AG20443 (cell line): ENCODE data around the gene ATXN10.
"Not testable (repeated sequence)": the region's sequence is repeated elsewhere in the genome, so short reads cannot be mapped to it uniquely, and the experiment has no call there.

ENCODE experiments used
- DNase-seq: peaks from one replicate; pipeline ENCODE4 v3.0.0; 2012; ENCODE audit warnings: low spot score, mixed read lengths

ATXN10 gene

DNA sequence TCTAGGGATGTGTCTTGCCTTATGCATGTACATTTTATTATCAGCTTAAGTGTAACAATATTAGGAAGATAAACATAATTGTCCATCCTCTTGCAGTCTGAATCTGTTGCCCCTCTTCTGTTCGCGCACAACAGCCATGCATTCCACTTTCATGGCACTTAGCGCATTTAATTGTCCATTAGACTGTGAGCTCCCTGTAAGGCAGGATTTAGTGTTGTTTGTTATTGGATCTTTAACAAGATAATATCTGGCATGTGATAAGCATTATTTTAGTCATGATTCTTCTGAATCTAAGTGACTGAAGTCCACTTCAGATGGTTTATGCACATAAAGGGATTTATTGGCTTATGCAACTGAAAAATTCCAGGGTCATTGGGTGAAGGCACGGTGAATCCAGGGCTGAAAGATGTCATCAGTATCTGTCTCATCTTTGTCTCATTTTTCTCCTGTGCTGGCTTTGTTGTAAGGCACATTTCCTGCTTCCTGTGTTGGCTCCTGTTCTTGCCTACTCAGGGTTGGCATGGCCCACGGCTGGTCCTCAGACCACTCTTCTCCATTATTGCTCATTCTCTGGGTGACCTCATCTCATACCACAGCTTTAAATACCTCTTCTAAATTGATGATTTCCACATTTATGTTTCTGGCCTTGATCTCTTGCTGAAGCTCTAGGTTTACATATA, 37.6 kb downstream of the ATXN10 start:
- DNase-seq = peak; percentile 70

DNA sequence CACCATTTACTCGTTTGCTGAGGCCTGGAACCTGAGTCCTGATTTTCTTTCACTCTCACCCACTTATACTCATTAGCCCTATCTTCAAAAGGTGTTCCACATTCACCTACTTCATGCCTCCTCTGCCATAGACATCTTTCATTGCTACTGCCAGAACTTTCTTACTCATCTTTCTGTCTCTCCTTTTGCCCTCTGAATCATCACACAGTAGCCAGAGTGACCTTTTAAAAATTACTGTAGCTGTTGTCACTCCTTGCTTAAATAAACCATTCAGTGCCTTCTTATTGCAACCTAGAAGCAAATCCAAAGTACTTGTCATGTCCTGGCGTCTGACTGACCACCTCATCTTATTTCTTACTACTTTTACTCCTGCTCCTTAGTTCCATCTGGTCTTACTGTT, 38.2 kb downstream of the ATXN10 start:
- peak; percentile 44 for DNase-seq

DNA sequence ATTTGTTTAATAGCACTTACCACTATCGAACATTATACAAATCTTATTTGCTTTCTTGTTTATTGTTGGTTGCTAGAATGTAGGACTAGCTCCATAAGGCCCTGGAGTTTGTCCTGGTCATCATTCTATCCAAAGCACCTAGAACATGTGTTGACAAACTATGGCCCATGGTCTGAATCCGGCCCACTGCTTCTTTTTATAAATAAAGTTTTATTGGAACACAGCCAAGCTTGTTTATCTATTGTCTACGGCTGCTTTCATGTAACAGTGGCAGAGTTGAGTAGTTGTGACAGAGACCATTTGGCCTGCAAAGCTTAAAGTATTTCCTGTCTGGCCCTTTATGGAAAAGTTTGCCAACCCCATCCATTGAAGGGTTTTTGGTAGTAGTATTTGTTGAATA, 38.8 kb downstream of the ATXN10 start:
- no peak for DNase-seq

DNA sequence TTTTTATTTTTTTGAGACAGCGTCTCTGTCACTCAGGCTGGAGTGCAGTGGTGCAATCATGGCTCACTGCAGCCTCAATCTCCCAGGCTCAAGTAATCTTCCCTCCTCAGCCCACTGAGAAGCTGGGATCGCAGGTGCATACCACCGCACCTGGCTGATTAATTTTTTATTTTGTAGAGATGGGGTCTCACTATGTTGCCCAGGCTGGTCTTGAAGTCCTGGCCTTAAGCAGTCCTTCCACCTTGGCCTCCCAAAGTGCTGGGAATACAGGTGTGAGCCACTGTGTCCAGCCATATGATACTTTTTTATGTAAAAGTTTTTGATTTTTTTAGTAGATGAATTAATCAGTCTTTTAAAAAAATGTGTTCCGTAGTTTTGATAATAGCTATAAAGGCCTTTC, 42.8 kb downstream of the ATXN10 start:
- DNase-seq = not testable (repeated sequence)

DNA sequence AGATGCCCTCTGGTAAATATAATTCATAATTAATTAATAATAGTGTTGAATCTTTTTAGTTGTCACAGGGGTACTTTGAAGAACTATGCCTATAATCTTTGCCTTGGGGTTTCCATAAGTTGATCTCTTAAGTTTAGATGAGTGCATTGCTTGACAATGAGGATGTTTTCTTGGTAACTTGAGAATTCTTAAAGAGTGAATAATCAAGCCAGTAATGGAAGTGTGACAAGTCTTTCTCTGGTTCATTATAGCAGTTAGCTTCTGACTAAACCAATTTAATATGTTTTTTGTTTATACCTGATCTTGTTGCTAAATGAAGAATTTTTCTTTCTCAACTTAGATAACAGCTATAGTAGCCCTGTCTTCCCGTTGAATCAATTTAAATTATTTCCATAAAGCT, 46.2 kb downstream of the ATXN10 start:
- DNase-seq = peak; percentile 38

DNA sequence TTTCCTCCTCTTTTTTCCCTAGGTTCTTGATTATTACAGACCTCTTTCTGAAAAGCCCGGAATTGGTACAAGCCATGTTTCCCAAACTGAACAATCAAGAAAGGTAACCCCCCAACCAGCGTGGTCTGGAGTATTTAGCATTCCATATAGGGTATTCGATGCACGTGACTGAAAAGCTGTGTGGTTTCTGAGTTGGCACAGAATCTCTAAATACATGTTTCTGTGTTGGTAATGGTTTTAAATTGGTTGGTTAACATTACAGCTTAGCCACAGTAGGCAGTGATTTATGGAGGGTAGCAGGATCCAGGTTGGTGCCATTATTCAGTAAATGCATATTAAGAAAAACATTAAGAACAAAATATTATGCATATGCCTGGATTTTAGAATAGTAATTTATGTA, 46.8 kb downstream of the ATXN10 start:
- DNase-seq = no peak

DNA sequence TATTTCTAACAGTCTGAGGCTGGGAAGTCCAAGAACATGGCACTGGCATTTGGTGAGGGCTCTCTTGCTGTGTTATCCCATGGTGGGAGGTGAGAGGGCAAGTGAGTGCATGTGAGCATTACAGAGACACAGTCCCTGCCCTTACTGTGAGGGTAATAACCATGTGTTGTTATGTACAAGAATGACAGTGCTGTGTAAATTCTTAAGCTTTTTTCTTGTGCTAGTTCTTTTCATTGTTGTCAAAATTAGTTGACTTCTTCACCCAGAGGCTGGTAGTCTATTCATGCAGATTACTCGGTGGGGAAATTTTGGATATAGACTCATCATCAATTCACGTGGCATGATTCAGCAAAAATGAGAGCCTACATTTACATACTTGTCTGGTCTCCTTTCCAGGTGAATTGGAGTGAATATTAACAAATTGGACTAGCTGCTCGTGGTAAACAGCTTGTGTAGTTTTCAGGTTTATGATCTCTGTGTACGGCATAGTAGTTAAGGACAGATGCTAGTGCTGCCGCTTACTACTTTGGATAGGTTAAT, 49.3 kb downstream of the ATXN10 start:
- DNase-seq = no peak

DNA sequence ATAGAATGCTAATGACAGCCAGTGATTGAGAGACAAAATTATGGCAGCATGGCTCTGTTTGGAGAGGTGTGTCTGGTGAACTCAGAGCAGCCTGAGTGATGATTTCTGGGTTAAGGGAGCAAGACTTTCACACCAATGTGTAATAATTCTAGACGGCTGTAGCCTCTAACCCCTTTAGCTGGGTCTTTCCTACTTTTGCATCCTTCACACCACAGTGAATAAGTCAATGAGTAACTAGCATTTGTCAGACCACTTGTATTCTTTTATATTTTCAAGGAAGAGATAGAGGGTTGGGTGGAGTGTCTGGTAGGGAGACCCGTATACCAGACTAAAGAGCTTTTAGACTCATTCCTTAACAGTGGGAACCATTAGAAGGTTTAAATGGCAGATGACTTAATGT, 50.4 kb downstream of the ATXN10 start:
- no peak for DNase-seq

DNA sequence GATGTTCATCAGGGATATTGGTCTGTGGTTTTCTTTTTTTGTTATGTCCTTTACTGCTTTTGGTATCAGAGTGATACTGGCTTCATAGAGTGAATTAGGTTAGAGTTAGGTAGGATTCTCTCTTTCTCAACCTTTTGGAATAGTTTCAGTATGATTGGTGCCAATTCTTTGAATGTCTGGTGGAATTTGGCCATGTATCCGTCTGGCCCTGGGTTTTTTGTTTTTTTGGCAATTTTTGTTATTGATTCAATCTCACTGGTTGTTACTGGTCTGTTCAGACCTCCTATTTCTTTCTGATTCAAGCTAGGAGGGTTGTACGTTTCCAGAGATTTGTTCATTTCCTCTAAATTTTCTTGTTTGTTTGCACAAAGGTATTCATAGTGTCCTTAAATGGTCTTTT, 54.4 kb downstream of the ATXN10 start:
- no peak for DNase-seq

DNA sequence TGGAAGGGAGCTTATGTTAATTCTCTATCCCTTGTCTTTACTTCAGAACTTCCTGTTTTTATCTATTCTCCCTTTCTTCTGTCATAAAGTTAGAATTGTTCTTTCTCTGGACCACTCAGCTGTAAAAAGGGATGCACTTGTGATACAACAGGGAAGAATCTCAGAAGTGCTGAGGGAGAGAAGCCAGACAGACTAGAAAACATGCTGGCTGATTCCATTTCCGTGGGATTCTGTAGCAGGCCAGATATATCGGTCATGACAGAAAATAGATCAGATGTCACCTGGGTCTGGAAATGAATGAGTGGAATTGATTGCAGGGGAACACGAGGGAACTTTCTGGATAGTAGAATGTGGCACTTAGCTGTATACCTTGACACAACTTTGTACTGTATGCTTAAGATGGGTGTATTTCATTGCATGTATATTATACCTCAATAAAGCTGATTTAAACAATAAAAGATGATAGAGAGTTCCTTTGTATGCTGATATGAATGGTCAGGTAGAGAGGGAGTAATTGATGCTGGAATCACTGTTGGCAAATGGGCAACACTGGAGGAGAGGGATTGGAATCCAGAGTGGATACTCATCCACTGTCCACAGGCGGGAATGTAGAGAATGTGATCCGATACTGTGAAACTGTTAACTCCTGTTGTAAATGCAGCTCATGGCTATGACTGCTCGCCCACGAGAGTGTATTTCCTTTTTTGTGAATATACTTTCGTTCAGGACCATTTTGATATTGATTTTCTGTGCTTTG, 59.6 kb downstream of the ATXN10 start:
- DNase-seq = peak; percentile 17

DNA sequence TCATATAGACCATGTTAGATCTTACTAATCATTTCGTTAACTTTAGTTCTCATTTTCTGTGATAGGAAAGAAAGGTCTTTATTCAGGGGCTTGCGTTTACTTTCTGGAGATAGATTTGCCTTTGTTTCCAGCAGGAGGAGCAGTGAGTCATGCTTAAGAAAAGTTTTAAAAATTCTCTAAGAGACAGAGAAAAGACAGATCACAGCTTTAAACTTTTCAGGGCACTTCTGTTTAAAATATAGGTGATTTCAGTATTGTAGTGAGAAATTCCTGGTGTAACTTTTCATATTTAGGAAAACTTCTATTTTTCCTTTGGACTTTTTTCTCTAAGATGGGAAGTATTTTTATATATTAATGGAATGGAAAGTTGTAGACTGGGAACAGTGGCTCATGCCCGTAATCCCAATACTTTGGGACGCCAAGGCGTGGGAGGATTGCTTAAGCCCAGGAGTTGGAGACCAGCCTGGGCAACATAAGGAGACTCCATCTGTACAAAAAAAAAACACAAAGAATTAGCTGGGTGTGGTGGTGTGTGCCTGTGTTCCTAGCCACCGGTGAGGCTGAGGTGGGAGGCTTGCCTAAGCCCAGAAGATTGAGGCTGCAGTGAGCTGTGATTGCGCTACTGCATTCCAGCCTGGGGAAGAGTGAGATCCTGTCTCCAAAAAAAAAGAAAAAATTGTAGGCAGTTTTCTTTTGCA, 60.3 kb downstream of the ATXN10 start:
- DNase-seq = no peak

DNA sequence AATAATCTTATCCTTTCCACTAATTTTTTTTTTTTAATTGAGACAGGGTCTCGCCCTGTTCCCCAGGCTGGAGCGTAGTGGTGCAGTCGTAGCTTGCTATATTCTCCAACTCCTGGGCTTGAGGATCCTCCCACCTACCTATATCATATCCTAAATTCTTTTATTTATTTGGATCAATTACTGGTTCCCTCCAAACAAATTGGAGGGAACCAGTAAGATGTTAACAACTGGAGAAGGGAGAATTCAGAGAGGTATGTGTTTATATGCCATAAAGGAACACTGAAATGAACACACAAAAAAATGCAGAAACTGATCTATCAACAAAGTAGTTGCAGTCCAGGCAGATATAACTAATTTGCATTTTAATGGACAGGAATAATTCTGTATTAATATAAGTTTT, 63.6 kb downstream of the ATXN10 start:
- DNase-seq = no peak

DNA sequence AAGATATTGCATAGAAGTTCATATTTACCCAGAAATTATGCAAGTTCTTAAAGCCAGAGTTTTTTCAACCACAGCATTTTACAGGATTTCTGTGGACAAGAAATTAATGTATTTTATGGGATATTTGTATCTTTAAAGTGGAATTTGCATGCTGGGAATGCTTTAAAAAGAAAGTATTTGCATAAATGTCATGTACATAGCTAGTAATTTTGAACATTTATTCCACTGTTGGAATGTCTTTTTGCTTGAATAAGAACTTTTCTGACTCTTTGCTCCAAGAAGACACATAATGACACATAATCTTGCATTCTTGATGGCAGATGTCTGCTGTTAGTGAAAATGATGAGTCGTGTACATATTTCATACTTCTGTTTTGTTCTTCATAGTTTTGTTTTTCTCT, 66.6 kb downstream of the ATXN10 start:
- no peak for DNase-seq

DNA sequence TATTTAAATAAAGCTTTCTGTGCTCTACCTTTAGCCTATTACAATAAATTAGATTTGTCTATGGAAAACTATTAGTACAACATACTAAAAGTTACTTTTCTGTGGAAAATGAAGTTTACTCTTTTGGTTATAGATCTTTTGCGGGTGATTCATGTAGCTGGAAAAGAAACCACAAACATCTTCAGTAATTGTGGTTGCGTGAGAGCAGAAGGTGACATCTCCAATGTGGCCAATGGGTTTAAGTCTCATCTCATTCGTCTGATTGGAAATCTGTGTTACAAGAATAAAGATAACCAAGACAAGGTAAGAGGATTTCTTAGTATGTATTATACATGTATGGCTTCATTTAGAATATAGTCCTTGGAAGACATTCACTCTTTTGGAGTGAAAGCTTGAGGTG, 68.6 kb downstream of the ATXN10 start:
- DNase-seq = no peak

DNA sequence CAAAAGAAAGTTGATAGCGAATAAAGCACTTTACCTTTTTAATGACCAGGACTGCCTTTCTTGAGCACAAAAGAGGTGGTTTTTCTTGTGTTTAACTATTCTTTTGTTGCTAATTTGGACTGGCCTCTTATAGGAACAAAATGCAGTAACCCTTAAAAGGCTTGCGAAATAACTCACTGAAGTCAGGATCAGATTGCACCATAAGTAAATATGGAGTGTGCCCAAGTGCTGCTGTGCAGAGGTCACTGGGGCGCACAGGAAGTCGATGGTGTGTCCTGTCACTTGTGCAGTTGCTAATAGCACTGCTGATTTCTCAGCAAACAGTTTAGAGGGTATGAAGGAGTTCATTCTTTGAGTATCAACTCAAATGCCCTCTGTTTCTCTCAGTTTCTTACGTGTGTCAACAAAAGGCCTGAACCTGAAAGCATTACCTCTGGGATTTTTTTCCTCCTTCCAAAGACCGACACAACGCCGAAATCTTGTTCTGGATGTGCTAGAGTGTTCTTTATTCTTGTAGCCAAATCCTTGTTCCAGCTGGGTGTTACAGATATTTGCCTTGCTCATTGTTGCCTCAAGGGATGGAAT, 71.3 kb downstream of the ATXN10 start:
- no peak for DNase-seq

DNA sequence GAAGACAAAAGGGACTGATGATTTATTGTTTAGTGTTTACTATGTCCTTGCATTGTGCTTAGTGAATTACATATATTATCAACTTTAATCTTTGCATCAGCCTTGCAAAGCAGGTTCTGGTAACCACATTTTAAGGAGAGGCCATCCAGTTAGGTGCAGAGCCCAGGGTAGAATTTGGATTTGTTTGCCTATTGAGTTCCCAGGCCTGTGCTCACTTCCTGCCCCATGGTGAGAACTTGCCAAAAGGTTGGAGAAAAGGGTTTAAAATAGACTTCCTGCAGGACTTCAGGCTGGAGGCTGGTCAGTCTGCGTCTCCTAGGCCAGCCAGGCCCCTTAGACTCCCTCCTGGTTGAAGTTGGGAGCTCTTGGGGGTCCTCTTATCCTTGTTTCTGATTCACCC, 72.1 kb downstream of the ATXN10 start:
- no peak for DNase-seq

DNA sequence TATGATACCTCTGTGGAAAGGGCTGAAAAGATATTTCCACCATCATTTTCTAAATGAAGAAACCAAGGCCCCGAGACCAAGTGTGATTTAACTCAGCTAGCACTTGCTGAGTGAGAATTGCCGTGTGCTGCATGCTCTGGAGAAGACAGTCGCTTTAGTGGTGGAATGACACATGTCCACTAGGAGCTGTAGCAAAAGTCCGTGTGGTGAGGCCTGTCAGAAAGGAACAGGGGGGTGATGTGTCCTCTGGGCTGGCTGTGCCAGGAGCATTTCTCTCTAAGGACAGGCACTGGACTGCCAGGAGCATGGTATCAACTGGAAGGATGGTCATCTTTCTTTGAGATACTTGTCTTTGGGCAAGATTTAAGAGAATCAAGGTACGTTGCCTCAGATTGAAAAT, 72.8 kb downstream of the ATXN10 start:
- no peak for DNase-seq

DNA sequence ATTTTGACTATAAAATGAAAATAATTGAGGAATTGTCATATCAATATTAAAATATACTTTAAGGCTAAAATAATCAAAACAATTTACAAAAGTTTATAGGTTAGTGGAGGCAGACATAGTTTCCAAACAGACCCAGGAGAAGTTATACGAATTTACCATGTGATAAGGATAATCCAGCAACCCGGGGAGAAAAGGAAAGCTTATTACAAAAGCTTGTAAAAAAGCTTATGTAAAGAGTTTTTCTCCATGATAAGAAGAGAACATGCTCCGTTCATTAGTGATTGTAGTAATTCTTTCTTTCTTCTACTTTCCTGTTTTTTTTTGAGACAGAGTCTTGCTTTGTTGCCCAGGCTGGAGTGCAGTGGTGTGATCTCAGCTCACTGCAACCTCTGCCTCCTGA, 79.0 kb downstream of the ATXN10 start:
- no peak for DNase-seq

DNA sequence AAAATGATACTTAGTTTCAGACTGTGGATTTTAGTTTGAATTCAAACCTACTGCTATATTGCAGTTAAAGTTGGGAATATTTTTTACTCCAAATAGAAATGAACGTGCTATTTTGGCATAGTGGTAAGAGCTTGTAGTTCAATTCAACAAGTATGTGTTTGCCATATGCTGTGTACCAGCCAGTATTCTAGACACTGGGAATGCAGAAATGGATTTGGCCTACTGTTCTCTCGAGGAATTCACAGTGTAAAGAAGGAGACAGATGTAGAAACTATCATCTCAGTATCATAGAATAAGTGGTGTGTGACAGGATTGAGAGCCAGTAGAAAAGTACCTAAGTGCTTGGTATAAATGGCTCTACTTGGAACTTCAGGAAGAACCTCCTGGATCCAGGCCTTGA, 80.4 kb downstream of the ATXN10 start:
- DNase-seq = no peak

DNA sequence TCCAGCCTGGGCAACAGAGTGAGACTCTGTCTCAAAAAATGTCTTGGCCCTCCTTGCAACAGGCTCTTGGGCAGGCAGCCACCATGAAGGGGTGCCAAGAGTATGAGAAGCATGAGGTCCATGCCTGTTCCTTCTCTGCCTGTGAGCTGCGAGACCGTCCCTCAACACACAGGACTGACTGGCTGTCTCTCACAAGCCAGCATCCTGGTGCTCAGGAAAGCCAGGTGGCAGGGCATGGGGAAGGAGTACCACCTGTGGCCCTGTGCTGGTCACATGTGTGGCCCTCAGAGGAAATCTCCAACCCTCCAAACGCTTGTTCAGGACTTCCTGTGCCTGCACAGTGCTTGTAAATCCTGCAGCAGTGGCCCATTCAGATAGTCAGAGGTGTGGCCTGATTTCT, 83.2 kb downstream of the ATXN10 start:
- DNase-seq = no peak

DNA sequence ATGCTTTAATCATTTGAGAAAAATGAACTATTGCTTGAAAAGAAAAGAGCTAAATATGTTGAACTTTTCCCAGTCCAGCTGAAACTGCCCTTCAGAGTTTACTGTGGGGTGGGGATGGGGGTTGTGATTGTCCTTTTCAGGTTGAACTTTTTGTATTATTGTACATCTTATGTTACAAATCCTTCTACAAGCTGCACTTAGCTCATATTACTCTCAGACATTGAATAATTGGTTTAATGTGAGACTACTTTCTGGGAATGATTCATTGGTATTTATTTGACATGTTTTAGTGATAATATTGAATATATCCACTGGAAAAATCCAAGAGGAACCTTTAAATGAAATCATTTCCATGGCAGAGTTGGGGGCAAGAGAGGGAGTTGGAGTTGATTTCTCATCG, 84.9 kb downstream of the ATXN10 start:
- DNase-seq = no peak

DNA sequence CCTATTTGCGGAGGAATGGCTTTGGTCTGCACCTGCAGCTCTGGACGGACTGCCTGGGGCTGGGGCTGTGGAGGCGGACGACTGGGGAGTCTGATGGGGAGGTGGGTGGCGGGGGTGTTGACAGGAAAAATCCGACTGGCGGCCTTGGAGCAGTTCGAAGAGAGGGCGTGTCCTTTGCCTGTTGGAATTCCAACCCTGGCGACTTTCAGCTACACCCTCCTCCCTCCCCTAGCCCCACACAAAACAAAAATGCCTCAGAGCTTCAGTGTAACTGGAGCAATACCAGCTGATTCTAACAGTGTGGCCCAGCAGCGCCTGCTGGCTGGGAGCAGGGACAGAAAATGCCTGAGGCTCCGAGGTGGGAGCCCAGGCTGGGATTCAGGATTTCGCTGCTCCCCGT, 85.4 kb downstream of the ATXN10 start:
- peak; percentile 73 for DNase-seq

DNA sequence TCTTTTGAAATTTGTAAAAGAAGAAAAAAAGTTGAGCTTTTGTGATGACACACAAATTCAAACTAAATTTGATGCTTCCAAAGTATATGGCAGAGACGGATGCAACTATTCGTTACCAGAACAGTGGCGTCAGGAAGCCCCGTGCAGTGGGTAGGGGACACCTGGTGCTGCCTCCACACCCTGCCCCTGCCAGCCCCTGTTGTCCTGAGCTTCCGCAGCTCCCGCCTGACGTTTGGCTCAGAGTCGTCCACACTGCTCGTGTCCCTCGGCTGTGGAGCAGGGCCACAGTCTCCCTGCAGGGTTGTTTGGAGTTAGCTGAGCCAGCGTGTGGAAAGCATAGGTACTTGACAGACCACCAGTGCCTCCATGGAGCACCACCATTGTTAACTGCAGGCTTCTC, 86.3 kb downstream of the ATXN10 start:
- DNase-seq = no peak
